OCI-LY7 (cell line): ENCODE measurements around the gene PPP1R9B. TPM values are rescaled to one million over a fixed set of nuclear protein-coding genes. Genes with fewer than 3 reads are reported as not detected.

Experiments
- BruUV-seq: library from RNA; stranded (reverse); fragments of 400-500 nt; replicated peaks from 2 replicates; lab custom pipeline; 2021; lab: Mats Ljungman, UMichigan
- CTCF ChIA-PET: fragments of 300-600 bp; sonication (Branson Sonifier 250); formaldehyde crosslinking; loops from one replicate; lab custom pipeline; 2022; ENCODE audit warnings: antibody characterized with exemption; ENCODE audit not compliant: unreplicated experiment; lab: Charles Lee
- POLR2A ChIA-PET: fragments of 300-600 bp; sonication (Branson Sonifier 250); formaldehyde crosslinking; loops from one replicate; lab custom pipeline; 2022; ENCODE audit warnings: antibody characterized with exemption; lab: Charles Lee
- DNase-seq: peaks from one replicate; pipeline ENCODE4 v3.0.0-alpha.2; 2015; ENCODE audit warnings: low spot score
- H2AFZ ChIP-seq: fragments of 200-600 bp; sonication (generic), shearing (Covaris generic); 2 replicates; pipeline ENCODE4 v1.6.1; 2014; ENCODE audit warnings: mild to moderate bottlenecking, antibody characterized with exemption, low read length, moderate library complexity
- H3K27ac ChIP-seq: fragments of 200-600 bp; sonication (generic); 2 replicates; pipeline ENCODE4 v1.5.1; 2014; ENCODE audit warnings: mixed run types, low read depth, mild to moderate bottlenecking, moderate library complexity, low read length, inconsistent platforms; ENCODE audit not compliant: poor library complexity, severe bottlenecking
- H3K36me3 ChIP-seq: fragments of 200-600 bp; sonication (generic); 2 replicates; pipeline ENCODE4 v1.6.1; 2014; ENCODE audit warnings: mild to moderate bottlenecking, antibody characterized with exemption, low read length, moderate library complexity, mixed read lengths; ENCODE audit not compliant: insufficient read depth
- H3K4me1 ChIP-seq: fragments of 200-600 bp; sonication (generic); 2 replicates; pipeline ENCODE4 v1.5.1; 2014; ENCODE audit warnings: mild to moderate bottlenecking, low read length; ENCODE audit not compliant: insufficient read depth, poor library complexity, severe bottlenecking
- H3K4me2 ChIP-seq: fragments of 200-600 bp; sonication (generic); 2 replicates; pipeline ENCODE4 v1.6.1; 2014; ENCODE audit warnings: mild to moderate bottlenecking, low read length
- H3K4me3 ChIP-seq: fragments of 200-600 bp; sonication (generic); 2 replicates; pipeline ENCODE4 v1.5.1; 2014; ENCODE audit warnings: mild to moderate bottlenecking, low read depth, low read length; ENCODE audit not compliant: poor library complexity, severe bottlenecking
- H3K79me2 ChIP-seq: fragments of 200-600 bp; sonication (generic); 2 replicates; pipeline ENCODE4 v1.6.1; 2016; ENCODE audit warnings: low read depth, mild to moderate bottlenecking, low read length, moderate library complexity, mixed read lengths; ENCODE audit not compliant: insufficient read depth
- H3K9me2 ChIP-seq: fragments of 200-600 bp; sonication (generic); 2 replicates; pipeline ENCODE4 v1.6.1; 2016; ENCODE audit warnings: mild to moderate bottlenecking, low read length, mixed read lengths; ENCODE audit not compliant: insufficient read depth
- H3K9me3 ChIP-seq: fragments of 200-600 bp; sonication (generic); 2 replicates; pipeline ENCODE4 v1.6.1; 2014; ENCODE audit warnings: mild to moderate bottlenecking, mixed run types, low read length, mixed read lengths
- H4K20me1 ChIP-seq: fragments of 200-600 bp; sonication (generic); 2 replicates; pipeline ENCODE4 v1.6.1; 2014; ENCODE audit warnings: mild to moderate bottlenecking, antibody characterized with exemption, low read length, moderate library complexity, mixed read lengths; ENCODE audit not compliant: insufficient read depth
- EZH2phosphoT487 ChIP-seq: fragments of 200-600 bp; sonication (generic); IDR thresholded peaks from 2 replicates; pipeline ENCODE4 v1.6.1; 2018; ENCODE audit warnings: low read depth, borderline replicate concordance, mild to moderate bottlenecking, mixed run types, antibody characterized with exemption, low read length, moderate library complexity, mixed read lengths
- intact Hi-C: fragments of 100-400 bp; cut with micrococcal nuclease; formaldehyde crosslinking; loops from one replicate; pipeline ENCODE4 v1.10.0; 2022; ENCODE audit not compliant: unreplicated experiment
- total RNA-seq, 2 experiments: library from RNA; depleted of rRNA in 1 of 2; stranded (reverse); fragments of >200 nt in 1 of 2; shearing (Covaris generic) in 1 of 2; gene quantifications; 2 replicates each; pipeline ENCODE4 v1.2.3, GENCODE V29; 2014 to 2022
- TF ChIP-seq, protein P1 (sequence below): fragments of 200-600 bp; sonication (generic); conservative IDR thresholded peaks from 2 replicates; pipeline ENCODE4 v1.5.1; 2014; ENCODE audit warnings: mild to moderate bottlenecking, antibody characterized with exemption, low read length, moderate library complexity, mixed read lengths

Gene PPP1R9B
- total RNA-seq, 2 experiments from 2014 or later: 45.3 to 87.0 TPM

DNA sequence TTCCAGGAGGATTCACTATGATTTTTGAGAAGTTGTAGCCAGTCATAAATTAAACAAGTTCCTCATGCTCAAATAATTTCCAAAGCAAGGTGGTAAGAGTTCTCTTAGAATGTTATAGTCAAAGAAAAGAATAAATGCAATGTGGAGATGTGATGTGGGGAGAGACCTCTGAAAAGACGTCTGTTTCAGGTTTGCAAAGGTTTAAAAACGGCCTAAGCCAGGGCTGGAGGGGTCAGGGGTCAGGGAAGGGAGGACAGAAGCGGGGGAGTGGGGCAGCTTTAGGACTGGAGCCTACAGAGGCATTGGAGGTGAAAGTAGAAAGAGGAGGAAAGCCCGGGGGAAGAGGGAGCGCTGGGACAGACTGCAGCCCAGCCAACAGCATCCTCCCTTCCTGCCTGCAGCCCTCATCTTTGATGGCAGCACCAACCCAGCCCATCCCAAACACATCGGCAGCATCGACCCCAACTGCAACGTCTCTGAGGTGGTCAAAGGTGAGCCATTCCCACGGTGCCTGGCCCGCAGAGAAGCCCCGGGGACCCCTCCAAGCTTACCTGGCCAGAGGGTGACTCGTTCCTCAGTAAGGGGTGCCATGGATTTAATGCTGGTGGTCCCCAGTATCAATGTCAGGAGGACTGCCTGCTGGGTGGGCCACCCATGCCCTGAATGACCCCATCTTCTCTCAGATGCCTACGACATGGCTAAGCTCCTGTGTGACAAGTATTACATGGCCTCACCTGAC, 43.9 kb downstream of the PPP1R9B start:
- TF ChIP-seq, protein P1, sequence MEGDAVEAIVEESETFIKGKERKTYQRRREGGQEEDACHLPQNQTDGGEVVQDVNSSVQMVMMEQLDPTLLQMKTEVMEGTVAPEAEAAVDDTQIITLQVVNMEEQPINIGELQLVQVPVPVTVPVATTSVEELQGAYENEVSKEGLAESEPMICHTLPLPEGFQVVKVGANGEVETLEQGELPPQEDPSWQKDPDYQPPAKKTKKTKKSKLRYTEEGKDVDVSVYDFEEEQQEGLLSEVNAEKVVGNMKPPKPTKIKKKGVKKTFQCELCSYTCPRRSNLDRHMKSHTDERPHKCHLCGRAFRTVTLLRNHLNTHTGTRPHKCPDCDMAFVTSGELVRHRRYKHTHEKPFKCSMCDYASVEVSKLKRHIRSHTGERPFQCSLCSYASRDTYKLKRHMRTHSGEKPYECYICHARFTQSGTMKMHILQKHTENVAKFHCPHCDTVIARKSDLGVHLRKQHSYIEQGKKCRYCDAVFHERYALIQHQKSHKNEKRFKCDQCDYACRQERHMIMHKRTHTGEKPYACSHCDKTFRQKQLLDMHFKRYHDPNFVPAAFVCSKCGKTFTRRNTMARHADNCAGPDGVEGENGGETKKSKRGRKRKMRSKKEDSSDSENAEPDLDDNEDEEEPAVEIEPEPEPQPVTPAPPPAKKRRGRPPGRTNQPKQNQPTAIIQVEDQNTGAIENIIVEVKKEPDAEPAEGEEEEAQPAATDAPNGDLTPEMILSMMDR: no peak
- TF ChIP-seq EZH2phosphoT487: no peak
- BruUV-seq: no TSS peak
- no peak for DNase-seq
- Histone ChIP-seq H3K4me1 (no peaks in the 10 kb centered on the region), H3K4me2 (no peak overlapping the region), H2AFZ (no peak overlapping the region), H3K9me2 (no peaks in the 10 kb centered on the region), H3K79me2 (no peaks in the 10 kb centered on the region), H3K27ac (no peak overlapping the region), H4K20me1 (no peaks in the 10 kb centered on the region), H3K9me3 (no peaks in the 10 kb centered on the region), H3K4me3 (no peak overlapping the region), H3K36me3 (no peaks in the 10 kb centered on the region)
- intact Hi-C loops: no loop called here
- POLR2A ChIA-PET: no interaction called here
- CTCF ChIA-PET: no interaction called here

DNA sequence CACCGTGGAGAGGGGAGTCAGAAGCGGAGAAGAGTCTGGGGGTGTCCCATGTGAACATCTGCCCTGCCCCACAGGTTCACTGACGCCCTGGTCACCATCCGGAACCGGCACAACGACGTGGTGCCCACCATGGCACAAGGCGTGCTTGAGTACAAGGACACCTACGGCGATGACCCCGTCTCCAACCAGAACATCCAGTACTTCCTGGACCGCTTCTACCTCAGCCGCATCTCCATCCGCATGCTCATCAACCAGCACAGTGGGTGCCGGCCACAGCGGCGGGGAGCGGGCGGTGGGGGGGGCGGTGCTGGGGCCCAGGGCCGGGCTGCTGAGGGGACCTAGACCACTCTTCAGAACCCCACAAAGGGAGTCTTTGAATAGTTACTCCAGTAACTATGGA, 44.7 kb downstream of the PPP1R9B start:
- no peaks in the 10 kb centered on the region for H3K36me3 ChIP-seq
- intact Hi-C loops: no loop called here
- BruUV-seq: no TSS peak
- H3K27ac ChIP-seq: no peak overlapping the region
- H3K9me3 ChIP-seq: no peaks in the 10 kb centered on the region
- H3K4me2 ChIP-seq: no peak overlapping the region
- no peaks in the 10 kb centered on the region for H3K9me2 ChIP-seq
- H3K4me3 ChIP-seq: no peak overlapping the region
- POLR2A ChIA-PET: no interaction called here
- DNase-seq: no peak
- TF ChIP-seq, protein P1: no peak
- TF ChIP-seq EZH2phosphoT487: no peak
- no peaks in the 10 kb centered on the region for H4K20me1 ChIP-seq
- CTCF ChIA-PET: no interaction called here
- no peaks in the 10 kb centered on the region for H3K79me2 ChIP-seq
- H3K4me1 ChIP-seq: no peaks in the 10 kb centered on the region
- no peak overlapping the region for H2AFZ ChIP-seq

DNA sequence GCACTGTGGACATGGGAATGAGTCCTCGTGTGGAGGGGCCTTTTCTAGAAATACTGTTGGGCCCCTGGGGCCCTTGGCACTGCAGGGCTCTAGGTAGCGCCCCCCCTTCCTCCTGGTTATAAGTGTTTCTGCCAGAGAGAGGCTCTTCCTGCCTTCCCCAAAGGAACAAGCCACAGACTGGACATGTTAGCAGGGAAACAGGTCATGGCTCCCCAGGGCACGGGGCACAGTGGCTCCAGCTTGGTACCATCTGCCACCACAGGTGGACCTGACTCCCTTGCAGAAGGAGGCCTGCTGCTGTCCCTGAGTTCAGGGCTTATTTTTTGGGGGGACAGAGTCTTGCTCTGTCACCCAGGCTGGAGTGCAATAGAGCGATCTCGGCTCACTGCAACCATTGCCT, 46.5 kb downstream of the PPP1R9B start:
- Histone ChIP-seq H2AFZ (no peak overlapping the region), H3K9me3 (no peaks in the 10 kb centered on the region), H3K79me2 (no peaks in the 10 kb centered on the region), H3K9me2 (no peaks in the 10 kb centered on the region), H3K4me2 (no peak overlapping the region), H3K36me3 (no peaks in the 10 kb centered on the region), H3K27ac (no peak overlapping the region), H3K4me1 (no peaks in the 10 kb centered on the region), H3K4me3 (no peak overlapping the region), H4K20me1 (no peaks in the 10 kb centered on the region)
- TF ChIP-seq, protein P1: no peak
- no peak for TF ChIP-seq EZH2phosphoT487
- intact Hi-C loops: no loop called here
- ChIA-PET POLR2A (no interaction called here), CTCF (no interaction called here)
- no TSS peak for BruUV-seq
- no peak for DNase-seq
